ENCODE data around the gene ERAP2. TPM values are rescaled to one million over a fixed set of nuclear protein-coding genes. Genes with fewer than 3 reads are reported as not detected.

ERAP2 gene
- polyA plus RNA-seq, 1 donor (not counting 4 experiments of a cell fraction or from before 2014, with no cell fraction given), result 41.0 TPM

- no peak overlapping the region for H3K4me2 ChIP-seq (ENCODE audit: control insufficient read depth, extremely low read depth, insufficient read depth, low read depth, low read length)
- peaks cover 24% of the 10 kb centered on the region for H3K4me1 ChIP-seq (ENCODE audit: control insufficient read depth, extremely low read depth, insufficient read depth, low read length)
- H3K4me3 ChIP-seq (ENCODE audit: control insufficient read depth in 2 of 3, extremely low read depth in 1 of 3, insufficient read depth in 2 of 3, low read depth in 1 of 3, low read length in 3 of 3), result no peak overlapping the region
- H3K9me3 ChIP-seq (ENCODE audit: control insufficient read depth, low read depth, low read length), result no peaks in the 10 kb centered on the region
- peaks cover 8% of the 10 kb centered on the region for H3K79me2 ChIP-seq (ENCODE audit: control insufficient read depth, insufficient read depth, low read length)
- FAIRE-seq (no peak), DNase-seq (ENCODE audit: low read depth, low spot score) (no peak)
- H3K27me3 ChIP-seq (ENCODE audit: control insufficient read depth, extremely low read depth, insufficient read depth, low read length), result no peaks in the 10 kb centered on the region
- dilution Hi-C loops (cut with MboI; ENCODE audit: extremely low pct_ligation_motif_present, low sequenced_read_pairs), result no loop called here
- TF ChIP-seq CTCF (optimal IDR thresholded peaks at IDR 0.05 in 1 of 3, IDR thresholded peaks at IDR 0.05 in 1 of 3, conservative IDR thresholded peaks at IDR 0.05 in 1 of 3; ENCODE audit: extremely low read depth in 1 of 3, insufficient read depth in 2 of 3, low read length in 3 of 3) (no peak), EZH2 (IDR thresholded peaks at IDR 0.05; ENCODE audit: low read length) (no peak)
- H3K36me3 ChIP-seq (ENCODE audit: control insufficient read depth in 2 of 2, extremely low read depth in 1 of 2, insufficient read depth in 2 of 2, low read length in 2 of 2), result no peaks in the 10 kb centered on the region
- no peak overlapping the region for H3K9ac ChIP-seq (ENCODE audit: control insufficient read depth, extremely low read depth, insufficient read depth, low read length)
- H3K9me1 ChIP-seq (ENCODE audit: control insufficient read depth, extremely low read depth, insufficient read depth, low read length), result no peaks in the 10 kb centered on the region
- no peaks in the 10 kb centered on the region for H4K20me1 ChIP-seq (ENCODE audit: control insufficient read depth, extremely low read depth, insufficient read depth, low read length)
- no peak overlapping the region for H3K27ac ChIP-seq (ENCODE audit: control insufficient read depth, insufficient read depth, low read length)
- H2AFZ ChIP-seq (ENCODE audit: control insufficient read depth, low read length), result no peak overlapping the region
These were observed 55.7 kb downstream of the ERAP2 start for GRCh38 chr5:96932026-96932425.

GRCh38 chr5:96933764-96934707, 57.7 kb downstream of the ERAP2 start:
- no peak for TF ChIP-seq CTCF (optimal IDR thresholded peaks at IDR 0.05 in 1 of 3, IDR thresholded peaks at IDR 0.05 in 1 of 3, conservative IDR thresholded peaks at IDR 0.05 in 1 of 3; ENCODE audit: extremely low read depth in 1 of 3, insufficient read depth in 2 of 3, low read length in 3 of 3)
- TF ChIP-seq EZH2 (IDR thresholded peaks at IDR 0.05; ENCODE audit: low read length), result no peak
- Histone ChIP-seq H3K4me1 (ENCODE audit: control insufficient read depth, extremely low read depth, insufficient read depth, low read length) (peaks cover 38% of the 10 kb centered on the region), H2AFZ (ENCODE audit: control insufficient read depth, low read length) (peak overlapping the region; percentile 93), H3K9me3 (ENCODE audit: control insufficient read depth, low read depth, low read length) (no peaks in the 10 kb centered on the region), H3K27ac (ENCODE audit: control insufficient read depth, insufficient read depth, low read length) (peak overlapping the region; percentile 88), H3K27me3 (ENCODE audit: control insufficient read depth, extremely low read depth, insufficient read depth, low read length) (no peaks in the 10 kb centered on the region), H3K36me3 (ENCODE audit: control insufficient read depth in 2 of 2, extremely low read depth in 1 of 2, insufficient read depth in 2 of 2, low read length in 2 of 2) (no peaks in the 10 kb centered on the region), H3K4me2 (ENCODE audit: control insufficient read depth, extremely low read depth, insufficient read depth, low read depth, low read length) (peak overlapping the region; percentile 99), H4K20me1 (ENCODE audit: control insufficient read depth, extremely low read depth, insufficient read depth, low read length) (no peaks in the 10 kb centered on the region), H3K9ac (ENCODE audit: control insufficient read depth, extremely low read depth, insufficient read depth, low read length) (peak overlapping the region; percentile 92), H3K4me3 (ENCODE audit: control insufficient read depth in 2 of 3, extremely low read depth in 1 of 3, insufficient read depth in 2 of 3, low read depth in 1 of 3, low read length in 3 of 3) (peak overlapping the region; percentile 84 to 97 (median 94)), H3K9me1 (ENCODE audit: control insufficient read depth, extremely low read depth, insufficient read depth, low read length) (no peaks in the 10 kb centered on the region), H3K79me2 (ENCODE audit: control insufficient read depth, insufficient read depth, low read length) (peaks cover 28% of the 10 kb centered on the region)
- peak; percentile 43 for FAIRE-seq
- no peak for DNase-seq (ENCODE audit: low read depth, low spot score)
- dilution Hi-C loops (cut with MboI; ENCODE audit: extremely low pct_ligation_motif_present, low sequenced_read_pairs), result no loop called here
